Tibial artery (tissue), 4 donors: ENCODE results near the gene TMEM45B.
"Not testable (repeated sequence)": the region's sequence is repeated elsewhere in the genome, so short reads cannot be mapped to it uniquely, and the experiment has no call there.

Source experiments
- DNase-seq, 2 donors: peaks; one replicate each; pipeline ENCODE4 v3.0.0-alpha.2; 2019
- H3K27ac ChIP-seq, 2 donors: fragments of 200-600 bp; sonication (generic) in 1 of 2; 1 replicate in 1 of 2; 2 replicates in 1 of 2; pipeline ENCODE4 v1.5.1; 2018 to 2019; ENCODE audit warnings: mild to moderate bottlenecking in 1 of 2
- H3K27me3 ChIP-seq, 2 donors: fragments of 200-600 bp; sonication (generic) in 1 of 2; one replicate each; pipeline versions ENCODE4 v1.5.1 to v1.6.0; 2016 to 2019
- H3K36me3 ChIP-seq, 3 donors: fragments of 200-600 bp; sonication (generic) in 2 of 3; one replicate each; pipeline ENCODE4 v1.5.1; 2016 to 2019; ENCODE audit warnings: mild to moderate bottlenecking in 2 of 3
- H3K4me1 ChIP-seq, 4 donors: fragments of 200-600 bp; sonication (generic) in 2 of 4; 1 replicate in 3 of 4; 2 replicates in 1 of 4; pipeline ENCODE4 v1.5.1; 2016 to 2019
- H3K4me3 ChIP-seq, 2 donors: fragments of 200-600 bp; sonication (generic) in 1 of 2; 1 replicate in 1 of 2; 2 replicates in 1 of 2; pipeline ENCODE4 v1.5.1; 2018 to 2019; ENCODE audit warnings: mild to moderate bottlenecking in 2 of 2
- H3K9me3 ChIP-seq, 3 donors: fragments of 200-600 bp; sonication (generic) in 1 of 3; one replicate each; pipeline ENCODE4 v1.5.1; 2016 to 2019
- intact Hi-C: fragments of 100-400 bp; cut with DNase I; formaldehyde crosslinking; loops from one replicate; pipeline ENCODE4 v1.15.0; 2023; ENCODE audit warnings: low total_unique reads
- TF ChIP-seq, protein P1 (sequence below), 2 experiments: fragments of 200-600 bp in 1 of 2; fragments of 450-650 bp in 1 of 2; IDR thresholded peaks; one replicate each; pipeline ENCODE4 v1.5.1; 2017 to 2019; ENCODE audit warnings: antibody characterized with exemption in 2 of 2, mild to moderate bottlenecking in 1 of 2, moderate library complexity in 1 of 2

TMEM45B gene

GRCh38 chr11:129864811-129865210 is 49.2 kb downstream of the TMEM45B start:
- TF ChIP-seq, protein P1, sequence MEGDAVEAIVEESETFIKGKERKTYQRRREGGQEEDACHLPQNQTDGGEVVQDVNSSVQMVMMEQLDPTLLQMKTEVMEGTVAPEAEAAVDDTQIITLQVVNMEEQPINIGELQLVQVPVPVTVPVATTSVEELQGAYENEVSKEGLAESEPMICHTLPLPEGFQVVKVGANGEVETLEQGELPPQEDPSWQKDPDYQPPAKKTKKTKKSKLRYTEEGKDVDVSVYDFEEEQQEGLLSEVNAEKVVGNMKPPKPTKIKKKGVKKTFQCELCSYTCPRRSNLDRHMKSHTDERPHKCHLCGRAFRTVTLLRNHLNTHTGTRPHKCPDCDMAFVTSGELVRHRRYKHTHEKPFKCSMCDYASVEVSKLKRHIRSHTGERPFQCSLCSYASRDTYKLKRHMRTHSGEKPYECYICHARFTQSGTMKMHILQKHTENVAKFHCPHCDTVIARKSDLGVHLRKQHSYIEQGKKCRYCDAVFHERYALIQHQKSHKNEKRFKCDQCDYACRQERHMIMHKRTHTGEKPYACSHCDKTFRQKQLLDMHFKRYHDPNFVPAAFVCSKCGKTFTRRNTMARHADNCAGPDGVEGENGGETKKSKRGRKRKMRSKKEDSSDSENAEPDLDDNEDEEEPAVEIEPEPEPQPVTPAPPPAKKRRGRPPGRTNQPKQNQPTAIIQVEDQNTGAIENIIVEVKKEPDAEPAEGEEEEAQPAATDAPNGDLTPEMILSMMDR (IDR thresholded peaks at IDR 0.05), result no peak
- Histone ChIP-seq H3K36me3 (peaks cover 63 to 79% (median 78%) of the 10 kb centered on the region in 3 donors), H3K27ac (no peak overlapping the region), H3K4me1 (peaks cover 0 to 14% (median 5%) of the 10 kb centered on the region in 4 donors), H3K9me3 (no peaks in the 10 kb centered on the region), H3K4me3 (no peak overlapping the region), H3K27me3 (no peaks in the 10 kb centered on the region)
- no peak for DNase-seq
- intact Hi-C loops, result no loop called here

GRCh38 chr11:129865701-129866100 is 50.1 kb downstream of the TMEM45B start:
- H3K4me3 ChIP-seq, result no peak overlapping the region
- TF ChIP-seq, protein P1 (IDR thresholded peaks at IDR 0.05), result no peak
- no peaks in the 10 kb centered on the region for H3K27me3 ChIP-seq
- intact Hi-C loops, result no loop called here
- peaks cover 0 to 14% (median 5%) of the 10 kb centered on the region in 4 donors for H3K4me1 ChIP-seq
- H3K27ac ChIP-seq, result no peak overlapping the region
- no peaks in the 10 kb centered on the region for H3K9me3 ChIP-seq
- no peak for DNase-seq
- H3K36me3 ChIP-seq, result peaks cover 65 to 79% (median 78%) of the 10 kb centered on the region in 3 donors

DNA sequence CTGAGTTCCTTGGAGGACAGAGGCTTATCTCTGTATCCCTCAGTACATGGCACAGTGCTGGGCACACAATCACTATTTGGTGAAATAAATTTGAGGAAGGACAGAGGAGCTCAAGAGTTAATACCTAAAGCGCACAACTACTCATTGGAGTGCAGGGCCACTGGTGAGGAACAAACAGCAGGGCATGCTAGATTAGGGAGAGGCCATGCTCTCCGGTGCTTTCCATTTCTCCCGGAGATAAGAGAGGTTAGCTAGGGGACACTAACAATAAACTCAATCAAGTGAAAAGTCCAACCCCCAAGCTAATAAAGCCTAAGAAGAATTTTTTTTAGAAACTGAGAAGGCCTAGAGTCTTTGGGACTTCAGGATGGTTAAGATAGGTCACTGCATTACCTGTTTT is 50.7 kb downstream of the TMEM45B start:
- H3K4me1 ChIP-seq, result peaks cover 0 to 12% (median 5%) of the 10 kb centered on the region in 4 donors
- TF ChIP-seq, protein P1 (IDR thresholded peaks at IDR 0.05), result no peak
- no peak overlapping the region for H3K4me3 ChIP-seq
- no peak for DNase-seq
- H3K27ac ChIP-seq, result no peak overlapping the region
- intact Hi-C loops, result no loop called here
- peaks cover 70 to 84% (median 82%) of the 10 kb centered on the region in 3 donors for H3K36me3 ChIP-seq
- no peaks in the 10 kb centered on the region for H3K27me3 ChIP-seq
- H3K9me3 ChIP-seq, result no peaks in the 10 kb centered on the region

GRCh38 chr11:129868626-129869025 is 53.0 kb downstream of the TMEM45B start:
- DNase-seq, H3K27me3 ChIP-seq, intact Hi-C loops, H3K27ac ChIP-seq, H3K4me1 ChIP-seq, H3K4me3 ChIP-seq, H3K9me3 ChIP-seq: not testable (repeated sequence)
- H3K36me3 ChIP-seq, result peaks cover 86 to 100% (median 97%) of the 10 kb centered on the region in 3 donors

GRCh38 chr11:129871914-129872313 is 56.3 kb downstream of the TMEM45B start:
- Histone ChIP-seq H3K9me3 (no peaks in the 10 kb centered on the region), H3K36me3 (peaks cover 88 to 100% (median 98%) of the 10 kb centered on the region in 3 donors), H3K27me3 (no peaks in the 10 kb centered on the region), H3K27ac (no peak overlapping the region), H3K4me1 (no peaks in the 10 kb centered on the region), H3K4me3 (no peak overlapping the region)
- DNase-seq, result no peak
- TF ChIP-seq, protein P1 (IDR thresholded peaks at IDR 0.05), result no peak
- intact Hi-C loops, result no loop called here

DNA sequence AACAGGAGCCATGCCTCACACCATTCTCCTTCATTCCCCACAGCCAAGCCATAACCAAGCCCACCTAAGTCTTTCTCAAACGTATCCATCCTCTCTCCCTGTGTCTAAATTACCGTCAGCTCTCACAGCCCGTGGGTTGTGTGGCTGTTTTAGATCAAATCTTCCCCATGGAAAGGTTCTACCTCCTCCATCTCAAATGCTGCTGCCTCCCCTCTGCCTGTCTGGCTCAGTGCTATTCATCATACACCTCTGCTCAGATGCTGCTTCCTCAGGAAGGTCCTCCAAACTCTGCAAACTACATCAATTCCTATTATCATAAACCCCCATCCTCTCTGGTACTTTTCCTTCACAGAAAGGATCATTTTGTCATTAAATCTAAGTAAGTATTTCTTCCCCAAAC is 64.7 kb downstream of the TMEM45B start:
- no peak overlapping the region for H3K27ac ChIP-seq
- no peaks in the 10 kb centered on the region for H3K27me3 ChIP-seq
- TF ChIP-seq, protein P1 (IDR thresholded peaks at IDR 0.05), result no peak
- intact Hi-C loops, result no loop called here
- peaks cover 89 to 100% (median 100%) of the 10 kb centered on the region in 3 donors for H3K36me3 ChIP-seq
- no peak for DNase-seq
- no peak overlapping the region for H3K4me3 ChIP-seq
- no peaks in the 10 kb centered on the region for H3K9me3 ChIP-seq
- H3K4me1 ChIP-seq, result no peaks in the 10 kb centered on the region
